SK-N-SH treated with all-trans-retinoic acid at 6 μM for 48 hours (cell line): Measurements from ENCODE around the gene MRPL27.

Experiments used
- ATAC-seq: fragments of 200-7000 bp; cut with Tn5 transposase; 3 replicates; pipeline ENCODE4 v1.9.1; 2020; ENCODE audit warnings: mild to moderate bottlenecking, moderate library complexity
- BACH2 ChIP-seq: fragments of 250-450 bp; sonication (Bioruptor Pico); IDR thresholded peaks from 2 replicates; pipeline ENCODE4 v1.9.0; 2021; ENCODE audit warnings: mild to moderate bottlenecking, borderline replicate concordance
- CSRNP3 ChIP-seq: fragments of 250-450 bp; sonication (Bioruptor Pico); IDR thresholded peaks from 2 replicates; pipeline ENCODE4 v1.5.1; 2021; ENCODE audit warnings: mild to moderate bottlenecking, moderate library complexity
- ESRRG ChIP-seq: fragments of 250-450 bp; sonication (Bioruptor Pico); IDR thresholded peaks from 2 replicates; pipeline ENCODE4 v1.6.1; 2021; ENCODE audit warnings: mild to moderate bottlenecking
- GLIS3 ChIP-seq: fragments of 250-450 bp; sonication (Bioruptor Pico); IDR thresholded peaks from 2 replicates; pipeline ENCODE4 v1.5.0; 2020; ENCODE audit warnings: mild to moderate bottlenecking, moderate library complexity
- ISL1 ChIP-seq: fragments of 250-450 bp; sonication (Bioruptor Pico); IDR thresholded peaks from 2 replicates; pipeline ENCODE4 v2.1.2; 2022; ENCODE audit warnings: mild to moderate bottlenecking, moderate library complexity
- OSR1 ChIP-seq: fragments of 250-450 bp; sonication (Bioruptor Pico); IDR thresholded peaks from 2 replicates; pipeline ENCODE4 v1.8.0; 2022; ENCODE audit warnings: moderate library complexity, mild to moderate bottlenecking, inconsistent platforms
- PPARA ChIP-seq: fragments of 250-450 bp; sonication (Bioruptor Pico); IDR thresholded peaks from 2 replicates; pipeline ENCODE4 v1.5.0; 2020; ENCODE audit warnings: mild to moderate bottlenecking, borderline replicate concordance
- RARB ChIP-seq: fragments of 250-450 bp; sonication (Bioruptor Pico); IDR thresholded peaks from 2 replicates; pipeline ENCODE4 v1.8.0; 2021; ENCODE audit warnings: mild to moderate bottlenecking, moderate library complexity
- SNAI2 ChIP-seq: fragments of 250-450 bp; sonication (Bioruptor Pico); IDR thresholded peaks from 2 replicates; pipeline ENCODE4 v1.5.0; 2020; ENCODE audit warnings: mild to moderate bottlenecking, moderate library complexity
- TCF4 ChIP-seq: fragments of 250-450 bp; sonication (Bioruptor Pico); IDR thresholded peaks from 2 replicates; pipeline ENCODE4 v1.8.0; 2021; ENCODE audit warnings: mild to moderate bottlenecking, moderate library complexity, borderline replicate concordance
- TOX ChIP-seq: fragments of 250-450 bp; sonication (Bioruptor Pico); IDR thresholded peaks from 2 replicates; pipeline ENCODE4 v1.8.0; 2021; ENCODE audit warnings: mild to moderate bottlenecking, moderate library complexity, borderline replicate concordance
- TSHZ2 ChIP-seq: fragments of 250-450 bp; sonication (Bioruptor Pico); IDR thresholded peaks from 2 replicates; pipeline ENCODE4 v1.5.0; 2020; ENCODE audit warnings: mild to moderate bottlenecking, moderate library complexity
- ZFP3 ChIP-seq: fragments of 250-450 bp; sonication (Bioruptor Pico); IDR thresholded peaks from 2 replicates; pipeline ENCODE4 v1.5.0; 2020; ENCODE audit warnings: mild to moderate bottlenecking, moderate library complexity
- ZNF70 ChIP-seq: fragments of 450-650 bp; formaldehyde crosslinking; IDR thresholded peaks from 2 replicates; pipeline ENCODE4 v1.5.0; 2020; ENCODE audit warnings: mild to moderate bottlenecking, moderate library complexity
- ZNF8 ChIP-seq: fragments of 450-650 bp; formaldehyde crosslinking; IDR thresholded peaks from 2 replicates; pipeline ENCODE4 v1.5.0; 2020; ENCODE audit warnings: mild to moderate bottlenecking, moderate library complexity
- TF ChIP-seq, protein P1 (sequence below): fragments of 250-450 bp; sonication (Bioruptor Pico); IDR thresholded peaks from 2 replicates; pipeline ENCODE4 v1.8.0; 2021; ENCODE audit warnings: low read depth, mild to moderate bottlenecking, moderate library complexity, borderline replicate concordance
- TF ChIP-seq, protein P2 (sequence below): fragments of 250-450 bp; sonication (Bioruptor Pico); IDR thresholded peaks from 2 replicates; pipeline ENCODE4 v1.8.0; 2020; ENCODE audit warnings: mild to moderate bottlenecking, moderate library complexity, borderline replicate concordance
- TF ChIP-seq, protein P3 (sequence below): fragments of 250-450 bp; sonication (Bioruptor Pico); IDR thresholded peaks from 2 replicates; pipeline ENCODE4 v1.5.1; 2020; ENCODE audit warnings: low read depth, mild to moderate bottlenecking, moderate library complexity

Gene MRPL27

GRCh38 chr17:50392621-50393020, 19.6 kb upstream of the MRPL27 start (continued):
- TF ChIP-seq, protein P1, sequence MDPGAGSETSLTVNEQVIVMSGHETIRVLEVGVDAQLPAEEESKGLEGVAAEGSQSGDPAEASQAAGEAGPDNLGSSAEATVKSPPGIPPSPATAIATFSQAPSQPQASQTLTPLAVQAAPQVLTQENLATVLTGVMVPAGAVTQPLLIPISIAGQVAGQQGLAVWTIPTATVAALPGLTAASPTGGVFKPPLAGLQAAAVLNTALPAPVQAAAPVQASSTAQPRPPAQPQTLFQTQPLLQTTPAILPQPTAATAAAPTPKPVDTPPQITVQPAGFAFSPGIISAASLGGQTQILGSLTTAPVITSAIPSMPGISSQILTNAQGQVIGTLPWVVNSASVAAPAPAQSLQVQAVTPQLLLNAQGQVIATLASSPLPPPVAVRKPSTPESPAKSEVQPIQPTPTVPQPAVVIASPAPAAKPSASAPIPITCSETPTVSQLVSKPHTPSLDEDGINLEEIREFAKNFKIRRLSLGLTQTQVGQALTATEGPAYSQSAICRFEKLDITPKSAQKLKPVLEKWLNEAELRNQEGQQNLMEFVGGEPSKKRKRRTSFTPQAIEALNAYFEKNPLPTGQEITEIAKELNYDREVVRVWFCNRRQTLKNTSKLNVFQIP (CRISPR knock-in tag) = no peak
- no peak for TF ChIP-seq TOX (CRISPR knock-in tag)

DNA sequence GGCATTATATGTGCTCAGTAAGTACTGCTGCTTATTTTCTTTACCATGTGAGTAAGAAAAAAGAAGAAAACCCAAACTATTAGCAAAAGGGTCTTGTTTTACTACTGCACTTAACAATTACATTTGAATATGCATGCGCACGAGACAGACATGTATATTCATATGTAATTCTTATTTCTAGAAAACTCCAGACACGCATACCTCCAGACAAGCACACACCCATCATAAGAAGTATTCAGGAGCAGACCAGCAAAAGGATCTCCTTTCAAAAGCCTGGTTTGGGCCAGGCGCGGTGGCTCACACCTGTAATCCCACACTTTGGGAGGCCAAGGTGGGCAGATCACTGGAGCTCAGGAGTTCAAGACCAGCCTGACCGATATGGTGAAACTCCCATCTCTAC, 16.6 kb upstream of the MRPL27 start:
- no peak for ATAC-seq
- TF ChIP-seq BACH2 (CRISPR knock-in tag) = no peak
- TF ChIP-seq, protein P2, sequence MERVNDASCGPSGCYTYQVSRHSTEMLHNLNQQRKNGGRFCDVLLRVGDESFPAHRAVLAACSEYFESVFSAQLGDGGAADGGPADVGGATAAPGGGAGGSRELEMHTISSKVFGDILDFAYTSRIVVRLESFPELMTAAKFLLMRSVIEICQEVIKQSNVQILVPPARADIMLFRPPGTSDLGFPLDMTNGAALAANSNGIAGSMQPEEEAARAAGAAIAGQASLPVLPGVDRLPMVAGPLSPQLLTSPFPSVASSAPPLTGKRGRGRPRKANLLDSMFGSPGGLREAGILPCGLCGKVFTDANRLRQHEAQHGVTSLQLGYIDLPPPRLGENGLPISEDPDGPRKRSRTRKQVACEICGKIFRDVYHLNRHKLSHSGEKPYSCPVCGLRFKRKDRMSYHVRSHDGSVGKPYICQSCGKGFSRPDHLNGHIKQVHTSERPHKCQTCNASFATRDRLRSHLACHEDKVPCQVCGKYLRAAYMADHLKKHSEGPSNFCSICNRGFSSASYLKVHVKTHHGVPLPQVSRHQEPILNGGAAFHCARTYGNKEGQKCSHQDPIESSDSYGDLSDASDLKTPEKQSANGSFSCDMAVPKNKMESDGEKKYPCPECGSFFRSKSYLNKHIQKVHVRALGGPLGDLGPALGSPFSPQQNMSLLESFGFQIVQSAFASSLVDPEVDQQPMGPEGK (CRISPR knock-in tag) = no peak
- TF ChIP-seq ZFP3 (CRISPR knock-in tag) = no peak
- TF ChIP-seq TSHZ2 (CRISPR knock-in tag) = no peak
- TF ChIP-seq RARB (CRISPR knock-in tag) = no peak
- TF ChIP-seq CSRNP3 (CRISPR knock-in tag) = no peak
- no peak for TF ChIP-seq ZNF70 (CRISPR knock-in tag)

DNA sequence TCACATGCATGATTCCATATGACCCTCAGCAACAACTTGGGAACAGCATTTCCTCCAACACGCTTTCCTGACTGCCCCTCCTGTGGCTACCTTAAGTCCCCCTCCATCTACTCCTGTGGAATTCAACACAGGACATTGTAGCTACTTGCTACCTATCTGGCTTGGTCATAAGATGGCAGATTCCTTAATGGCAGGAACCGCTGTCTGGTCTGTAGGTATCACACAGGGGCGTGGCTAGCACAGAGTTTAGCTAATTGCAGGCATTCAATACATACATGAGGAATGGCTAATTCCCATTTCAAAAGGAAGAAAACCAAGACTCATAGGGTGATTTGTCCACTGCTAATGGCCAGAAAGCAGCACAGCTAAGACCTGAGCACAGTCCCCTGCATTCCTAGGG, 15.7 kb upstream of the MRPL27 start:
- TF ChIP-seq BACH2 (CRISPR knock-in tag) (no peak), ZNF8 (CRISPR knock-in tag) (no peak), PPARA (CRISPR knock-in tag) (no peak), GLIS3 (CRISPR knock-in tag) (no peak), TCF4 (CRISPR knock-in tag) (no peak), SNAI2 (CRISPR knock-in tag) (no peak), CSRNP3 (CRISPR knock-in tag) (no peak), ESRRG (CRISPR knock-in tag) (no peak), ZFP3 (CRISPR knock-in tag) (no peak), ISL1 (no peak), RARB (CRISPR knock-in tag) (no peak), OSR1 (CRISPR knock-in tag) (no peak), ZNF70 (CRISPR knock-in tag) (no peak), TOX (CRISPR knock-in tag) (no peak)
- TF ChIP-seq, protein P1 (CRISPR knock-in tag) = no peak
- TF ChIP-seq, protein P3, sequence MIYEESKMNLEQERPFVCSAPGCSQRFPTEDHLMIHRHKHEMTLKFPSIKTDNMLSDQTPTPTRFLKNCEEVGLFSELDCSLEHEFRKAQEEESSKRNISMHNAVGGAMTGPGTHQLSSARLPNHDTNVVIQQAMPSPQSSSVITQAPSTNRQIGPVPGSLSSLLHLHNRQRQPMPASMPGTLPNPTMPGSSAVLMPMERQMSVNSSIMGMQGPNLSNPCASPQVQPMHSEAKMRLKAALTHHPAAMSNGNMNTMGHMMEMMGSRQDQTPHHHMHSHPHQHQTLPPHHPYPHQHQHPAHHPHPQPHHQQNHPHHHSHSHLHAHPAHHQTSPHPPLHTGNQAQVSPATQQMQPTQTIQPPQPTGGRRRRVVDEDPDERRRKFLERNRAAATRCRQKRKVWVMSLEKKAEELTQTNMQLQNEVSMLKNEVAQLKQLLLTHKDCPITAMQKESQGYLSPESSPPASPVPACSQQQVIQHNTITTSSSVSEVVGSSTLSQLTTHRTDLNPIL (CRISPR knock-in tag) = no peak
- ATAC-seq = no peak
